Testis (tissue), 3 donors: Measurements from ENCODE around the gene PLIN1. TPM values are rescaled to one million over a fixed set of nuclear protein-coding genes. Genes with fewer than 3 reads are reported as not detected.

ENCODE experiments used
- DNase-seq: peaks from one replicate; pipeline ENCODE4 v3.0.0-alpha.2; 2019
- H3K27ac ChIP-seq, 2 donors: fragments of 200-600 bp; sonication (generic); one replicate each; pipeline ENCODE4 v1.5.1; 2019
- H3K27me3 ChIP-seq: fragments of 200-600 bp; sonication (generic); one replicate; pipeline ENCODE4 v1.5.1; 2019
- H3K36me3 ChIP-seq: fragments of 200-600 bp; sonication (generic); one replicate; pipeline ENCODE4 v1.5.1; 2017; ENCODE audit warnings: low read depth; ENCODE audit errors: missing control alignments
- H3K4me1 ChIP-seq: fragments of 200-600 bp; sonication (generic); one replicate; pipeline ENCODE4 v1.5.1; 2019
- H3K4me3 ChIP-seq, 2 donors: fragments of 200-600 bp; sonication (generic); one replicate each; pipeline ENCODE4 v1.5.1; 2017 to 2019
- H3K9me3 ChIP-seq: fragments of 200-600 bp; sonication (generic); one replicate; pipeline ENCODE4 v1.5.1; 2017
- POLR2A ChIP-seq: fragments of 450-650 bp; IDR thresholded peaks from one replicate; pipeline ENCODE4 v1.6.1; 2017; ENCODE audit warnings: antibody characterized with exemption, mild to moderate bottlenecking, moderate library complexity
- WGBS, 2 donors: methylation state at CpG; one replicate each; pipeline ENCODE4 v1.1.5; 2018; 5-methylcytosine and 5-hydroxymethylcytosine counted together
- intact Hi-C: fragments of 100-400 bp; cut with DNase I; formaldehyde crosslinking; loops from one replicate; pipeline ENCODE4 v1.15.1; 2023; ENCODE audit warnings: low total_unique reads
- polyA plus RNA-seq: library from polyadenylated mRNA; stranded (reverse); fragments of 350-450 nt; fragmentation: Illumina TruSeq; extraction: RNeasy Lipid Tissue Mini Kit (QIAGEN cat#74804); gene quantifications from one replicate; pipeline ENCODE4 v1.2.3, GENCODE V29; 2014; ENCODE audit warnings: low read depth, low replicate concordance; ENCODE audit not compliant: insufficient read depth
- total RNA-seq, 2 donors: library from RNA; depleted of rRNA; stranded (reverse); fragments of >200 nt; gene quantifications; one replicate each; pipeline ENCODE4 v1.2.3, GENCODE V29; 2016
- TF ChIP-seq, protein P1 (sequence below), 3 experiments: fragments of 450-650 bp in 2 of 3; fragments of 200-600 bp in 1 of 3; sonication (generic) in 1 of 3; IDR thresholded peaks; one replicate each; pipeline ENCODE4 v1.5.1; 2016 to 2019; ENCODE audit warnings: antibody characterized with exemption in 3 of 3, mild to moderate bottlenecking in 2 of 3, moderate library complexity in 1 of 3

PLIN1 gene
- total and polyA plus RNA-seq, 3 donors from 2014 or later: 9.1 to 18.5 (median 13.5) TPM

- H3K9me3 ChIP-seq: no peaks in the 10 kb centered on the region
- no peaks in the 10 kb centered on the region for H3K36me3 ChIP-seq
- H3K4me3 ChIP-seq: no peak overlapping the region
- no peak for TF ChIP-seq POLR2A
- TF ChIP-seq, protein P1, sequence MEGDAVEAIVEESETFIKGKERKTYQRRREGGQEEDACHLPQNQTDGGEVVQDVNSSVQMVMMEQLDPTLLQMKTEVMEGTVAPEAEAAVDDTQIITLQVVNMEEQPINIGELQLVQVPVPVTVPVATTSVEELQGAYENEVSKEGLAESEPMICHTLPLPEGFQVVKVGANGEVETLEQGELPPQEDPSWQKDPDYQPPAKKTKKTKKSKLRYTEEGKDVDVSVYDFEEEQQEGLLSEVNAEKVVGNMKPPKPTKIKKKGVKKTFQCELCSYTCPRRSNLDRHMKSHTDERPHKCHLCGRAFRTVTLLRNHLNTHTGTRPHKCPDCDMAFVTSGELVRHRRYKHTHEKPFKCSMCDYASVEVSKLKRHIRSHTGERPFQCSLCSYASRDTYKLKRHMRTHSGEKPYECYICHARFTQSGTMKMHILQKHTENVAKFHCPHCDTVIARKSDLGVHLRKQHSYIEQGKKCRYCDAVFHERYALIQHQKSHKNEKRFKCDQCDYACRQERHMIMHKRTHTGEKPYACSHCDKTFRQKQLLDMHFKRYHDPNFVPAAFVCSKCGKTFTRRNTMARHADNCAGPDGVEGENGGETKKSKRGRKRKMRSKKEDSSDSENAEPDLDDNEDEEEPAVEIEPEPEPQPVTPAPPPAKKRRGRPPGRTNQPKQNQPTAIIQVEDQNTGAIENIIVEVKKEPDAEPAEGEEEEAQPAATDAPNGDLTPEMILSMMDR (IDR thresholded peaks at IDR 0.05): no peak
- intact Hi-C loops: no loop called here
- H3K27ac ChIP-seq: no peak overlapping the region
- 91 to 94% methylated on average over 4 to 9 of the region's 9 CpGs for WGBS, 2 donors
- no peaks in the 10 kb centered on the region for H3K27me3 ChIP-seq
- no peaks in the 10 kb centered on the region for H3K4me1 ChIP-seq
- no peak for DNase-seq
Measured at GRCh38 chr15:89625716-89626115, 53.5 kb downstream of the PLIN1 start.

- TF ChIP-seq, protein P1 (IDR thresholded peaks at IDR 0.05): no peak
- no peak for TF ChIP-seq POLR2A
Measured at GRCh38 chr15:89623165-89623564, 56.0 kb downstream of the PLIN1 start.

GRCh38 chr15:89621547-89621946 lies 57.6 kb downstream of the PLIN1 start:
- no peaks in the 10 kb centered on the region for H3K4me1 ChIP-seq
- no peak overlapping the region for H3K4me3 ChIP-seq
- no peak for TF ChIP-seq POLR2A
- TF ChIP-seq, protein P1 (IDR thresholded peaks at IDR 0.05): no peak
- no peaks in the 10 kb centered on the region for H3K9me3 ChIP-seq
- no peaks in the 10 kb centered on the region for H3K27me3 ChIP-seq
- H3K36me3 ChIP-seq: no peaks in the 10 kb centered on the region
- intact Hi-C loops: no loop called here
- 67 to 75% methylated on average over 4 of the region's 4 CpGs for WGBS, 2 donors
- DNase-seq: no peak
- H3K27ac ChIP-seq: no peak overlapping the region

More at GRCh38 chr15:89623165-89623564, 56.0 kb downstream of the PLIN1 start:
- Histone ChIP-seq H3K36me3 (no peaks in the 10 kb centered on the region), H3K27ac (no peak overlapping the region), H3K4me3 (no peak overlapping the region), H3K27me3 (no peaks in the 10 kb centered on the region), H3K4me1 (no peaks in the 10 kb centered on the region), H3K9me3 (no peaks in the 10 kb centered on the region)
- DNase-seq: no peak
- intact Hi-C loops: no loop called here
- WGBS, 2 donors: 70 to 73% methylated on average over 1 of the region's 1 CpG

DNA sequence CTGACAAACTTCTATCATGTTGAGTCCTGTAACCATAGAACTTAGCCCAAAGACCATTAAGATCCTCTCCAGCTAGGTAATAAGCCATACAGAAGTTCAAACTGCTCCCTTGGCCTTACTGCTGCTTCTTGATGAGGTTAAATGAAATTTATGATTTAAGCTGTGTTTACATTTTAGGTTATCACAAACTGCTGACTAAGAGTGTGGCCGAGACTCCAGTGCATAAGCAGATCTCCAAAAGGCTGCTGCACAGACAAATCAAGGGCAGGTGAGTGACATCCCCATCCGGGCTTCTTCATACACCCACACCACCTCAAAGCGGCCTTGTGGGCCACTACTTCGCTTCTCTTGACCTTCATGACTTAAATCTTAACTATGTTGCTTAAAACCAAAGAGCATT lies 62.9 kb downstream of the PLIN1 start:
- H3K27ac ChIP-seq: no peak overlapping the region
- intact Hi-C loops: no loop called here
- TF ChIP-seq POLR2A: no peak
- TF ChIP-seq, protein P1 (IDR thresholded peaks at IDR 0.05): no peak
- 90 to 94% methylated on average over 4 of the region's 4 CpGs for WGBS, 2 donors
- H3K27me3 ChIP-seq: no peaks in the 10 kb centered on the region
- H3K4me1 ChIP-seq: no peaks in the 10 kb centered on the region
- H3K9me3 ChIP-seq: no peaks in the 10 kb centered on the region
- no peaks in the 10 kb centered on the region for H3K36me3 ChIP-seq
- DNase-seq: no peak
- H3K4me3 ChIP-seq: no peak overlapping the region

DNA sequence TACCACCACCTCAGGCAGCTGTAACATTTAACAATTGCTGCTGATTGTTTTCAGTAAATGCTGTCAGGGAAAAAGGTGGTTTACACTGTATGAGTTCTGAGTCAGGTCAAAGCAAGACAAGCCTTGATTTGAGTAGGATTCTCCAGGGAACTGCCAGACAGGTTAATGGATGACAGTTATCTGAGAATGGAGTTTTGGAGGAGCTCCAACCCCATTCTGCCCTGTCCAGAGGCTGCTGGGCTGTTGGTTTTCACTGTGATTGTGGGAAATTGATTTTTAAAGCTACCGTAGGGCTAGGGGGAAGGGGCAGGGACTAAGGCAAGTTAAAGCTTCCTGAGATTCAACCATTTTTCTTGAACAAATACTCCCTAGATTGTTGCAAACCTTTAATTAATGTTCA lies 64.0 kb downstream of the PLIN1 start:
- no peak for DNase-seq
- H3K4me1 ChIP-seq: no peaks in the 10 kb centered on the region
- H3K27ac ChIP-seq: no peak overlapping the region
- H3K27me3 ChIP-seq: no peaks in the 10 kb centered on the region
- 87 to 100% methylated on average over 1 of the region's 1 CpG for WGBS, 2 donors
- intact Hi-C loops: no loop called here
- H3K4me3 ChIP-seq: no peak overlapping the region
- H3K36me3 ChIP-seq: no peaks in the 10 kb centered on the region
- TF ChIP-seq, protein P1 (IDR thresholded peaks at IDR 0.05): no peak
- no peak for TF ChIP-seq POLR2A
- H3K9me3 ChIP-seq: no peaks in the 10 kb centered on the region
